HepG2 (cell line): ENCODE results near the gene EPB41L1. TPM values are rescaled to one million over a fixed set of nuclear protein-coding genes. Genes with fewer than 3 reads are reported as not detected.

Experiments
- DNMT3B ChIP-seq: conservative IDR thresholded peaks from 2 replicates; pipeline ENCODE4 v1.6.1; 2016; ENCODE audit warnings: missing biosample characterization, control low read depth
- EHMT2 ChIP-seq: fragments of 200-600 bp; sonication (generic); IDR thresholded peaks from 2 replicates; pipeline ENCODE4 v1.7.0; 2017; ENCODE audit warnings: antibody characterized with exemption, low read depth, low read length, borderline replicate concordance
- ETV5 ChIP-seq: IDR thresholded peaks from 2 replicates; pipeline ENCODE4 v1.6.1; 2018; ENCODE audit warnings: missing biosample characterization, missing genetic modification reagents, inconsistent platforms, borderline replicate concordance
- KDM2A ChIP-seq: sonication (generic); formaldehyde crosslinking; IDR thresholded peaks from 2 replicates; pipeline ENCODE4 v1.4.0; 2020; ENCODE audit warnings: low read depth, missing genetic modification reagents, borderline replicate concordance
- MTF1 ChIP-seq: sonication (generic); formaldehyde crosslinking; IDR thresholded peaks from 2 replicates; pipeline ENCODE4 v1.5.0; 2020; ENCODE audit warnings: missing genetic modification reagents
- NFIB ChIP-seq: sonication (generic); formaldehyde crosslinking; IDR thresholded peaks from 2 replicates; pipeline ENCODE4 v1.9.0; 2021; ENCODE audit warnings: missing genetic modification reagents, mild to moderate bottlenecking, borderline replicate concordance
- NR1H2 ChIP-seq: sonication (generic); formaldehyde crosslinking; IDR thresholded peaks from 2 replicates; pipeline ENCODE4 v1.8.1; 2022; ENCODE audit warnings: low read depth, missing genetic modification reagents, borderline replicate concordance
- SIX4 ChIP-seq: sonication (generic); formaldehyde crosslinking; IDR thresholded peaks from 2 replicates; pipeline ENCODE4 v1.4.0; 2020; ENCODE audit warnings: missing genetic modification reagents
- SOX5 ChIP-seq: IDR thresholded peaks from 2 replicates; pipeline ENCODE4 v1.6.1; 2016; ENCODE audit warnings: borderline replicate concordance
- TGIF2 ChIP-seq: IDR thresholded peaks from 2 replicates; pipeline ENCODE4 v1.6.1; 2016; ENCODE audit warnings: control low read depth, missing compliant biosample characterization
- ZBTB21 ChIP-seq: sonication (generic); formaldehyde crosslinking; IDR thresholded peaks from 2 replicates; pipeline ENCODE4 v1.4.0; 2020; ENCODE audit warnings: missing genetic modification reagents
- ZMYM4 ChIP-seq: sonication (generic); formaldehyde crosslinking; IDR thresholded peaks from 2 replicates; pipeline ENCODE4 v1.8.1; 2023; ENCODE audit warnings: mild to moderate bottlenecking, missing genetic modification reagents
- ZNF430 ChIP-seq: sonication (generic); formaldehyde crosslinking; IDR thresholded peaks from 2 replicates; pipeline ENCODE4 v1.9.0; 2021; ENCODE audit warnings: mild to moderate bottlenecking, missing genetic modification reagents
- ZNF546 ChIP-seq: sonication (generic); formaldehyde crosslinking; conservative IDR thresholded peaks from 2 replicates; pipeline ENCODE4 v1.8.1; 2023; ENCODE audit warnings: mild to moderate bottlenecking, missing genetic modification reagents
- ZNF589 ChIP-seq: sonication (generic); formaldehyde crosslinking; conservative IDR thresholded peaks from 2 replicates; pipeline ENCODE4 v1.8.0; 2022; ENCODE audit warnings: mild to moderate bottlenecking, moderate library complexity, missing genetic modification reagents
- ZNF781 ChIP-seq: sonication (generic); formaldehyde crosslinking; IDR thresholded peaks from 2 replicates; pipeline ENCODE4 v1.5.1; 2020; ENCODE audit warnings: borderline replicate concordance, mild to moderate bottlenecking, missing genetic modification reagents; ENCODE audit errors: not compliant biosample characterization
- polyA plus RNA-seq, 8 experiments: library from polyadenylated mRNA; depleted of rRNA in 3 of 8; stranded (reverse) in 7 of 8; unstranded in 1 of 8; fragments of >200 nt; fragmentation: Illumina TruSeq in 4 of 8; extraction: Trizol in 4 of 8; gene quantifications; 2 replicates each; pipeline versions ENCODE4 v1.2.1 to v1.2.3, GENCODE V29; 2011 to 2016; ENCODE audit warnings: low read depth in 4 of 8, missing spikeins in 1 of 8, mixed read lengths in 1 of 8; ENCODE audit not compliant: insufficient read depth in 1 of 8
- total RNA-seq, 5 experiments: library from RNA; depleted of rRNA; stranded (reverse); fragments of >200 nt; fragmentation: Illumina TruSeq; extraction: Trizol; gene quantifications; 2 replicates each; pipeline ENCODE4 v1.2.3, GENCODE V29; 2016; ENCODE audit warnings: low read depth in 1 of 5
- TF ChIP-seq, protein P1 (sequence below): sonication (generic); formaldehyde crosslinking; IDR thresholded peaks from 2 replicates; pipeline ENCODE4 v1.9.0; 2021; ENCODE audit warnings: missing genetic modification reagents, borderline replicate concordance
- TF ChIP-seq, protein P2 (sequence below): fragments of 450-650 bp; IDR thresholded peaks from 2 replicates; pipeline ENCODE4 v1.6.1; 2016
- TF ChIP-seq, protein P3 (sequence below): sonication (generic); formaldehyde crosslinking; IDR thresholded peaks from 2 replicates; pipeline ENCODE4 v1.4.0; 2020; ENCODE audit warnings: missing genetic modification reagents
- TF ChIP-seq, protein P4 (sequence below): sonication (generic); formaldehyde crosslinking; IDR thresholded peaks from 2 replicates; pipeline ENCODE4 v1.4.0; 2020; ENCODE audit warnings: missing genetic modification reagents, borderline replicate concordance

EPB41L1 gene
- total and polyA plus RNA-seq, 2 of the 13 experiments (the other 11 are each of a cell fraction or from before 2014, with no cell fraction given): 16.7 to 39.0 TPM

DNA sequence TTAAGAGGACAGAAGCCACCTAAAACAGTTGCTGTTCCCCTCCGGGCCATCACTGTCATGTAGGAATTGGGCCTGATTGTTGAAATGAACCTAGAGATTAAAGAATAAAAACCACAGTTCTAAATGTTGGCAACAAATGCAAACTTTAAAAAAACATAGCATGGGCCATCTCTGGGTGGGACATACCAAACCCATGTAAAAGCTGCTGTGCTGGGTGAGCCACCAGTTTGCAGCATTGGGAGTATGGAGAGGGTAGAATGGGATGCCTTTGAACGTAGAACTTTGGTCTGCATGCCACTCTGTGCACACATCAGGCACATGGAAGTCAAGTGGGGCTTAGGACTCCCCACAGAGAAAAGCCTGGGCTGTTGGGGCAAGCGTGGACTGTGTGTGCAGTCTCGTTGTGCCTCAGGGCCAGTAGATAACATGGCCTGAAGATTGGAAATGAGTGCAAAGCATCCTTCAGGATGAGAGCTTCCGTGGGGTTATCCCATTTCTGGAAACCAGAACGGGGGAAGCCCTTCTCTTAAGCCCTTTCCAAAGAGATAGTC lies 28.1 kb downstream of the EPB41L1 start (continued):
- TF ChIP-seq, protein P1, sequence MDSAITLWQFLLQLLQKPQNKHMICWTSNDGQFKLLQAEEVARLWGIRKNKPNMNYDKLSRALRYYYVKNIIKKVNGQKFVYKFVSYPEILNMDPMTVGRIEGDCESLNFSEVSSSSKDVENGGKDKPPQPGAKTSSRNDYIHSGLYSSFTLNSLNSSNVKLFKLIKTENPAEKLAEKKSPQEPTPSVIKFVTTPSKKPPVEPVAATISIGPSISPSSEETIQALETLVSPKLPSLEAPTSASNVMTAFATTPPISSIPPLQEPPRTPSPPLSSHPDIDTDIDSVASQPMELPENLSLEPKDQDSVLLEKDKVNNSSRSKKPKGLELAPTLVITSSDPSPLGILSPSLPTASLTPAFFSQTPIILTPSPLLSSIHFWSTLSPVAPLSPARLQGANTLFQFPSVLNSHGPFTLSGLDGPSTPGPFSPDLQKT (CRISPR knock-in tag): no peak
- TF ChIP-seq, protein P2, sequence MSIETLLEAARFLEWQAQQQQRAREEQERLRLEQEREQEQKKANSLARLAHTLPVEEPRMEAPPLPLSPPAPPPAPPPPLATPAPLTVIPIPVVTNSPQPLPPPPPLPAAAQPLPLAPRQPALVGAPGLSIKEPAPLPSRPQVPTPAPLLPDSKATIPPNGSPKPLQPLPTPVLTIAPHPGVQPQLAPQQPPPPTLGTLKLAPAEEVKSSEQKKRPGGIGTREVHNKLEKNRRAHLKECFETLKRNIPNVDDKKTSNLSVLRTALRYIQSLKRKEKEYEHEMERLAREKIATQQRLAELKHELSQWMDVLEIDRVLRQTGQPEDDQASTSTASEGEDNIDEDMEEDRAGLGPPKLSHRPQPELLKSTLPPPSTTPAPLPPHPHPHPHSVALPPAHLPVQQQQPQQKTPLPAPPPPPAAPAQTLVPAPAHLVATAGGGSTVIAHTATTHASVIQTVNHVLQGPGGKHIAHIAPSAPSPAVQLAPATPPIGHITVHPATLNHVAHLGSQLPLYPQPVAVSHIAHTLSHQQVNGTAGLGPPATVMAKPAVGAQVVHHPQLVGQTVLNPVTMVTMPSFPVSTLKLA: peak; percentile 21; the same call in 1 of the 2 replicates
- no peak for TF ChIP-seq DNMT3B (CRISPR knock-in tag)
- peak; percentile 70; the same call in 1 of the 2 replicates for TF ChIP-seq EHMT2
- peak; percentile 52; the same call in 1 of the 2 replicates for TF ChIP-seq KDM2A (CRISPR knock-in tag)
- TF ChIP-seq ZMYM4 (CRISPR knock-in tag): peak; percentile 63; the same call in 1 of the 2 replicates
- no peak for TF ChIP-seq NFIB (CRISPR knock-in tag)
- TF ChIP-seq, protein P3, sequence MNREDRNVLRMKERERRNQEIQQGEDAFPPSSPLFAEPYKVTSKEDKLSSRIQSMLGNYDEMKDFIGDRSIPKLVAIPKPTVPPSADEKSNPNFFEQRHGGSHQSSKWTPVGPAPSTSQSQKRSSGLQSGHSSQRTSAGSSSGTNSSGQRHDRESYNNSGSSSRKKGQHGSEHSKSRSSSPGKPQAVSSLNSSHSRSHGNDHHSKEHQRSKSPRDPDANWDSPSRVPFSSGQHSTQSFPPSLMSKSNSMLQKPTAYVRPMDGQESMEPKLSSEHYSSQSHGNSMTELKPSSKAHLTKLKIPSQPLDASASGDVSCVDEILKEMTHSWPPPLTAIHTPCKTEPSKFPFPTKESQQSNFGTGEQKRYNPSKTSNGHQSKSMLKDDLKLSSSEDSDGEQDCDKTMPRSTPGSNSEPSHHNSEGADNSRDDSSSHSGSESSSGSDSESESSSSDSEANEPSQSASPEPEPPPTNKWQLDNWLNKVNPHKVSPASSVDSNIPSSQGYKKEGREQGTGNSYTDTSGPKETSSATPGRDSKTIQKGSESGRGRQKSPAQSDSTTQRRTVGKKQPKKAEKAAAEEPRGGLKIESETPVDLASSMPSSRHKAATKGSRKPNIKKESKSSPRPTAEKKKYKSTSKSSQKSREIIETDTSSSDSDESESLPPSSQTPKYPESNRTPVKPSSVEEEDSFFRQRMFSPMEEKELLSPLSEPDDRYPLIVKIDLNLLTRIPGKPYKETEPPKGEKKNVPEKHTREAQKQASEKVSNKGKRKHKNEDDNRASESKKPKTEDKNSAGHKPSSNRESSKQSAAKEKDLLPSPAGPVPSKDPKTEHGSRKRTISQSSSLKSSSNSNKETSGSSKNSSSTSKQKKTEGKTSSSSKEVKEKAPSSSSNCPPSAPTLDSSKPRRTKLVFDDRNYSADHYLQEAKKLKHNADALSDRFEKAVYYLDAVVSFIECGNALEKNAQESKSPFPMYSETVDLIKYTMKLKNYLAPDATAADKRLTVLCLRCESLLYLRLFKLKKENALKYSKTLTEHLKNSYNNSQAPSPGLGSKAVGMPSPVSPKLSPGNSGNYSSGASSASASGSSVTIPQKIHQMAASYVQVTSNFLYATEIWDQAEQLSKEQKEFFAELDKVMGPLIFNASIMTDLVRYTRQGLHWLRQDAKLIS (CRISPR knock-in tag): no peak
- no peak for TF ChIP-seq ZNF781 (CRISPR knock-in tag)
- no peak for TF ChIP-seq ZBTB21 (CRISPR knock-in tag)
- TF ChIP-seq MTF1 (CRISPR knock-in tag): no peak
- 0 out of 2 replicates have a peak, but pooled peaks have one; percentile 6 for TF ChIP-seq SOX5
- no peak for TF ChIP-seq ETV5
- TF ChIP-seq NR1H2 (CRISPR knock-in tag): no peak
- 0 out of 2 replicates have a peak, but pooled peaks have one; percentile 27 for TF ChIP-seq TGIF2 (CRISPR knock-in tag)
- TF ChIP-seq ZNF430 (CRISPR knock-in tag): 0 out of 2 replicates have a peak, but pooled peaks have one; percentile 20
- no peak for TF ChIP-seq ZNF589 (CRISPR knock-in tag)
- TF ChIP-seq SIX4 (CRISPR knock-in tag): no peak
- TF ChIP-seq, protein P4, sequence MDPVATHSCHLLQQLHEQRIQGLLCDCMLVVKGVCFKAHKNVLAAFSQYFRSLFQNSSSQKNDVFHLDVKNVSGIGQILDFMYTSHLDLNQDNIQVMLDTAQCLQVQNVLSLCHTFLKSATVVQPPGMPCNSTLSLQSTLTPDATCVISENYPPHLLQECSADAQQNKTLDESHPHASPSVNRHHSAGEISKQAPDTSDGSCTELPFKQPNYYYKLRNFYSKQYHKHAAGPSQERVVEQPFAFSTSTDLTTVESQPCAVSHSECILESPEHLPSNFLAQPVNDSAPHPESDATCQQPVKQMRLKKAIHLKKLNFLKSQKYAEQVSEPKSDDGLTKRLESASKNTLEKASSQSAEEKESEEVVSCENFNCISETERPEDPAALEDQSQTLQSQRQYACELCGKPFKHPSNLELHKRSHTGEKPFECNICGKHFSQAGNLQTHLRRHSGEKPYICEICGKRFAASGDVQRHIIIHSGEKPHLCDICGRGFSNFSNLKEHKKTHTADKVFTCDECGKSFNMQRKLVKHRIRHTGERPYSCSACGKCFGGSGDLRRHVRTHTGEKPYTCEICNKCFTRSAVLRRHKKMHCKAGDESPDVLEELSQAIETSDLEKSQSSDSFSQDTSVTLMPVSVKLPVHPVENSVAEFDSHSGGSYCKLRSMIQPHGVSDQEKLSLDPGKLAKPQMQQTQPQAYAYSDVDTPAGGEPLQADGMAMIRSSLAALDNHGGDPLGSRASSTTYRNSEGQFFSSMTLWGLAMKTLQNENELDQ: peak; percentile 61; the same call in 1 of the 2 replicates
- TF ChIP-seq ZNF546 (CRISPR knock-in tag): no peak
